NB4 (cell line): Measurements from ENCODE around the gene ANO8.

ENCODE experiments used
- CTCF ChIP-seq: IDR thresholded peaks from one replicate; pipeline ENCODE4 v1.5.1; 2012; ENCODE audit warnings: low read depth, low read length
- MYC ChIP-seq: IDR thresholded peaks from 2 replicates; pipeline ENCODE4 v1.6.1; 2011; ENCODE audit warnings: low read depth, low read length
- POLR2A ChIP-seq: IDR thresholded peaks from 2 replicates; pipeline ENCODE4 v1.6.1; 2011; ENCODE audit warnings: mild to moderate bottlenecking; ENCODE audit not compliant: insufficient read length; ENCODE audit errors: extremely low read depth
- TF ChIP-seq, protein P1 (sequence below): IDR thresholded peaks from 2 replicates; pipeline ENCODE4 v1.6.1; 2011; ENCODE audit warnings: low read depth, low read length

GRCh38 chr19:17296976-17297375 is 37.7 kb downstream of the ANO8 start:
- no peak for TF ChIP-seq POLR2A
- TF ChIP-seq, protein P1, sequence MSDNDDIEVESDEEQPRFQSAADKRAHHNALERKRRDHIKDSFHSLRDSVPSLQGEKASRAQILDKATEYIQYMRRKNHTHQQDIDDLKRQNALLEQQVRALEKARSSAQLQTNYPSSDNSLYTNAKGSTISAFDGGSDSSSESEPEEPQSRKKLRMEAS, result no peak
- TF ChIP-seq CTCF, result no peak
- no peak for TF ChIP-seq MYC
